PFSK-1 (cell line): Measurements from ENCODE around the gene SAA1.

ENCODE experiments used
- FOXP2 ChIP-seq: optimal IDR thresholded peaks from 2 replicates; pipeline ENCODE3; 2011; ENCODE audit warnings: borderline replicate concordance, control low read depth, inconsistent platforms; ENCODE audit not compliant: insufficient read depth; ENCODE audit errors: extremely low read length, extremely low read depth
- POLR2AphosphoS5 ChIP-seq: IDR thresholded peaks from 2 replicates; pipeline ENCODE4 v1.6.1; 2012; ENCODE audit warnings: low read depth, mild to moderate bottlenecking, control low read depth, low read length, moderate library complexity
- REST ChIP-seq, 2 experiments: IDR thresholded peaks; 2 replicates each; pipeline versions ENCODE4 v1.6.1 to v1.8.0; 2011 to 2012; ENCODE audit warnings: low read depth in 2 of 2, low read length in 2 of 2, control low read depth in 1 of 2, inconsistent platforms in 1 of 2, mild to moderate bottlenecking in 1 of 2, moderate library complexity in 1 of 2; ENCODE audit not compliant: insufficient read depth in 1 of 2
- SIN3A ChIP-seq: IDR thresholded peaks from 2 replicates; pipeline ENCODE4 v1.6.1; 2012; ENCODE audit warnings: mild to moderate bottlenecking, low read length, moderate library complexity, borderline replicate concordance; ENCODE audit not compliant: insufficient read depth
- TAF1 ChIP-seq: IDR thresholded peaks from 2 replicates; pipeline ENCODE4 v1.6.1; 2012; ENCODE audit warnings: low read length, control low read depth, borderline replicate concordance; ENCODE audit not compliant: insufficient read depth

SAA1 gene

GRCh38 chr11:18259259-18259658, 6.8 kb upstream of the SAA1 start:
- no peak for TF ChIP-seq POLR2AphosphoS5
- TF ChIP-seq SIN3A = no peak
- TF ChIP-seq REST (IDR thresholded peaks at IDR 0.05; ENCODE audit: insufficient read depth in 1 of 2, low read depth in 2 of 2, low read length in 2 of 2) = no peak
- no peak for TF ChIP-seq FOXP2
- TF ChIP-seq TAF1 = no peak

GRCh38 chr11:18261721-18262120, 4.3 kb upstream of the SAA1 start:
- TF ChIP-seq REST (IDR thresholded peaks at IDR 0.05; ENCODE audit: insufficient read depth in 1 of 2, low read depth in 2 of 2, low read length in 2 of 2) (no peak), TAF1 (no peak), SIN3A (no peak), POLR2AphosphoS5 (no peak), FOXP2 (no peak)

GRCh38 chr11:18264035-18264434, 2.0 kb upstream of the SAA1 start:
- TF ChIP-seq REST (IDR thresholded peaks at IDR 0.05; ENCODE audit: insufficient read depth in 1 of 2, low read depth in 2 of 2, low read length in 2 of 2) = no peak
- TF ChIP-seq SIN3A = no peak
- no peak for TF ChIP-seq FOXP2
- TF ChIP-seq TAF1 = no peak
- no peak for TF ChIP-seq POLR2AphosphoS5

GRCh38 chr11:18264677-18265555, 1.1 kb upstream of the SAA1 start:
- TF ChIP-seq TAF1 (no peak), SIN3A (no peak), FOXP2 (no peak), REST (IDR thresholded peaks at IDR 0.05; ENCODE audit: insufficient read depth in 1 of 2, low read depth in 2 of 2, low read length in 2 of 2) (no peak), POLR2AphosphoS5 (no peak)
